BE2C (cell line): ENCODE measurements around the gene TFB2M.
A peak's percentile ranks its signal among the peaks of the same experiment; 100 is the strongest.
"Not testable (repeated sequence)": the region's sequence is repeated elsewhere in the genome, so short reads cannot be mapped to it uniquely, and the experiment has no call there.

ENCODE experiments used
- DNase-seq: peaks from one replicate; pipeline ENCODE4 v3.0.0-alpha.2; 2020
- H3K27me3 ChIP-seq: fragments of 250-450 bp; sonication (Bioruptor Pico); 2 replicates; pipeline ENCODE4 v1.5.1; 2020; ENCODE audit warnings: mild to moderate bottlenecking
- H3K36me3 ChIP-seq: fragments of 250-450 bp; sonication (Bioruptor Pico); 2 replicates; pipeline ENCODE4 v1.5.1; 2020; ENCODE audit warnings: mild to moderate bottlenecking
- H3K4me1 ChIP-seq: fragments of 250-450 bp; sonication (Bioruptor Pico); 2 replicates; pipeline ENCODE4 v1.5.1; 2020
- H3K4me3 ChIP-seq: 2 replicates; pipeline ENCODE4 v1.5.1; 2011; ENCODE audit warnings: low read depth, low read length
- H3K9me3 ChIP-seq: fragments of 250-450 bp; sonication (Bioruptor Pico); 2 replicates; pipeline ENCODE4 v1.5.1; 2020
- CTCF ChIP-seq: IDR thresholded peaks from 2 replicates; pipeline ENCODE4 v1.5.1; 2012; ENCODE audit warnings: mild to moderate bottlenecking, low read depth, low read length

TFB2M gene

GRCh38 chr1:246565751-246566127, 322 bp downstream of the TFB2M start:
- no peak for DNase-seq
- no peak for TF ChIP-seq CTCF
- H3K36me3 ChIP-seq = peaks cover 15% of the 10 kb centered on the region
- no peaks in the 10 kb centered on the region for H3K4me1 ChIP-seq
- H3K27me3 ChIP-seq = no peaks in the 10 kb centered on the region
- H3K4me3 ChIP-seq = peak overlapping the region; percentile 97
- no peaks in the 10 kb centered on the region for H3K9me3 ChIP-seq

- DNase-seq = no peak
- no peak for TF ChIP-seq CTCF
- H3K9me3 ChIP-seq = no peaks in the 10 kb centered on the region
- peak overlapping the region; percentile 97 for H3K4me3 ChIP-seq
- no peaks in the 10 kb centered on the region for H3K27me3 ChIP-seq
- H3K36me3 ChIP-seq = peaks cover 22% of the 10 kb centered on the region
- no peaks in the 10 kb centered on the region for H3K4me1 ChIP-seq
Measured at GRCh38 chr1:246564839-246565750, 966 bp downstream of the TFB2M start.

GRCh38 chr1:246560833-246561232, 5.2 kb downstream of the TFB2M start:
- H3K36me3 ChIP-seq = peaks cover 50% of the 10 kb centered on the region
- not testable (repeated sequence) for H3K4me1 ChIP-seq, H3K4me3 ChIP-seq, H3K27me3 ChIP-seq, DNase-seq, H3K9me3 ChIP-seq

- TF ChIP-seq CTCF = no peak
- no peak for DNase-seq
- Histone ChIP-seq H3K27me3 (no peaks in the 10 kb centered on the region), H3K4me1 (no peaks in the 10 kb centered on the region), H3K4me3 (no peak overlapping the region), H3K36me3 (peaks cover 60% of the 10 kb centered on the region), H3K9me3 (no peaks in the 10 kb centered on the region)
Measured at GRCh38 chr1:246559310-246559709, 6.8 kb downstream of the TFB2M start.

GRCh38 chr1:246558041-246558440, 8.0 kb downstream of the TFB2M start:
- Histone ChIP-seq H3K36me3 (peaks cover 63% of the 10 kb centered on the region), H3K4me3 (no peak overlapping the region), H3K4me1 (no peaks in the 10 kb centered on the region), H3K9me3 (no peaks in the 10 kb centered on the region), H3K27me3 (no peaks in the 10 kb centered on the region)
- no peak for TF ChIP-seq CTCF
- no peak for DNase-seq

- no peak for DNase-seq
- Histone ChIP-seq H3K36me3 (peaks cover 67% of the 10 kb centered on the region), H3K27me3 (no peaks in the 10 kb centered on the region)
Measured at GRCh38 chr1:246554201-246554600, 11.9 kb downstream of the TFB2M start.

More at GRCh38 chr1:246554201-246554600, 11.9 kb downstream of the TFB2M start:
- Histone ChIP-seq H3K4me3 (no peak overlapping the region), H3K9me3 (no peaks in the 10 kb centered on the region), H3K4me1 (no peaks in the 10 kb centered on the region)
- TF ChIP-seq CTCF = no peak
